GM13977 (cell line): ENCODE data around the gene CCL2.

ENCODE experiments used
- DNase-seq: peaks from one replicate; pipeline ENCODE4 v3.0.0; 2012; ENCODE audit warnings: low spot score
- CTCF ChIP-seq: IDR thresholded peaks from 2 replicates; pipeline ENCODE4 v1.5.1; 2012; ENCODE audit warnings: mild to moderate bottlenecking, control low read depth; ENCODE audit not compliant: insufficient read depth; ENCODE audit errors: extremely low read depth, missing control alignments
- in situ Hi-C: fragments of 300-500 bp; cut with MboI; formaldehyde crosslinking; loops from one replicate; pipeline ENCODE4 v1.12.0; 2022; ENCODE audit warnings: low sequenced_read_pairs, low pct_unique_long_range_greater_than_20kb, mixed read lengths, inconsistent platforms; ENCODE audit not compliant: unreplicated experiment

CCL2 gene

GRCh38 chr17:34220045-34220751, 34.9 kb upstream of the CCL2 start:
- no peak for TF ChIP-seq CTCF
- in situ Hi-C loops: no loop called here
- DNase-seq: no peak

GRCh38 chr17:34220752-34221395, 34.2 kb upstream of the CCL2 start:
- no peak for TF ChIP-seq CTCF
- in situ Hi-C loops: no loop called here
- DNase-seq: no peak

GRCh38 chr17:34221411-34221810, 33.7 kb upstream of the CCL2 start:
- in situ Hi-C loops: no loop called here
- DNase-seq: no peak
- TF ChIP-seq CTCF: no peak

DNA sequence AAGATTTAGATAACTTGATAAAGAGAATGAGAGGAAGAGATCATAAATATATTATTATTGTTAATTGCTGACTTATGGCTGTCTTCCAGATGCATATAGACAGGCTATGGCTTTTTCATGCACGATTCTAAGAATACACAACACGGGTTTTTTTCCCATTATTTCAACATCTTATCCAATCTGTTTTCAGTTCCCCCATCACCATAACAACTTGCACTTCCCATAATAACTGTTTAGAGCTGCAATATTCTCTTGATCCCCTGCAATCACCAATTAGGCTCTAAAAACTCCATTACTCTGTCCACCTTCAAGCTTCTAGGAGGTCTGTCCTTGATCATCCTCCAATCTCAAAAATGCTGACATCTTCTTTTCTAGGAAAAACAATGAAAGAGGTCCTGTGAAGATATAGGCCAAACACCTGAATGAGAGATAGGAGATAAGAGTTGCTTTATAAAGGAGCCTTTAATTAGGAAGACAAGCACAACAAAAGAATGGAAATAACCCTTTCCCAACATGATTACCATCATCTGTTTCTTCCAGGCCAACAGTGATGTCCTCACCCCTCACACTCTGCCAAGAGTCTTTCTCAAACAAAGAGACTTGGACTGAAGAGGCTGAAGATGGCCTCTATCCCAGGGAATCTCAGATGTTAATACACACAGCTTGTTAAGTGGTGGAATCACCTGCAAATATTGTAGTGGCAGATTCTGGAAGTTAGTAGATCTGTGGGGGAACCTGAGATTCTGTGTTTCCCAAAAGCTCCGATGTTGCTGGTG, 32.2 kb upstream of the CCL2 start:
- in situ Hi-C loops: no loop called here
- no peak for TF ChIP-seq CTCF

GRCh38 chr17:34225046-34225445, 30.0 kb upstream of the CCL2 start:
- TF ChIP-seq CTCF: no peak
- in situ Hi-C loops: no loop called here
- no peak for DNase-seq

More for the DNA sequence above, 32.2 kb upstream of the CCL2 start:
- no peak for DNase-seq

- in situ Hi-C loops: no loop called here
- no peak for DNase-seq
- TF ChIP-seq CTCF: no peak
These were observed 28.9 kb upstream of the CCL2 start for GRCh38 chr17:34226011-34226743.
